BLaER1 treated with 17β-estradiol and CSF1 and Interleukin-3, amounts not matched to agents 10 nM and 100 nM (cell line): ENCODE results near the gene TP53I11.

Experiments used
- H3K27ac ChIP-seq, 11 experiments: shearing (Covaris generic); formaldehyde crosslinking; 2 replicates each; pipeline ENCODE4 v1.8.1; 2022
- H3K27me3 ChIP-seq, 11 experiments: shearing (Covaris generic); formaldehyde crosslinking; 2 replicates each; pipeline ENCODE4 v1.8.1; 2022
- H3K36me3 ChIP-seq, 11 experiments: shearing (Covaris generic); formaldehyde crosslinking; 2 replicates each; pipeline ENCODE4 v1.8.1; 2022
- H3K4me1 ChIP-seq, 10 experiments: shearing (Covaris generic); formaldehyde crosslinking; 2 replicates each; pipeline ENCODE4 v1.8.1; 2022
- H3K4me2 ChIP-seq, 11 experiments: shearing (Covaris generic); formaldehyde crosslinking; 2 replicates each; pipeline ENCODE4 v1.8.1; 2022
- H3K4me3 ChIP-seq, 10 experiments: shearing (Covaris generic); formaldehyde crosslinking; 2 replicates each; pipeline ENCODE4 v1.8.1; 2022
- H3K9ac ChIP-seq, 11 experiments: shearing (Covaris generic); formaldehyde crosslinking; 2 replicates each; pipeline ENCODE4 v1.8.1; 2022
- H3K9me3 ChIP-seq, 11 experiments: shearing (Covaris generic); formaldehyde crosslinking; replicated peaks in 1 of 11; 2 replicates each; pipeline ENCODE4 v1.8.1; 2022
- H4K20me1 ChIP-seq, 11 experiments: shearing (Covaris generic); formaldehyde crosslinking; 2 replicates each; pipeline ENCODE4 v1.8.1; 2022
- Cebpa-rat ChIP-seq, 11 experiments: shearing (Covaris generic); IDR thresholded peaks; 2 replicates each; pipeline ENCODE4 v1.8.1; 2022

Gene TP53I11, protein sequence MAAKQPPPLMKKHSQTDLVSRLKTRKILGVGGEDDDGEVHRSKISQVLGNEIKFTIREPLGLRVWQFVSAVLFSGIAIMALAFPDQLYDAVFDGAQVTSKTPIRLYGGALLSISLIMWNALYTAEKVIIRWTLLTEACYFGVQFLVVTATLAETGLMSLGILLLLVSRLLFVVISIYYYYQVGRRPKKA

DNA sequence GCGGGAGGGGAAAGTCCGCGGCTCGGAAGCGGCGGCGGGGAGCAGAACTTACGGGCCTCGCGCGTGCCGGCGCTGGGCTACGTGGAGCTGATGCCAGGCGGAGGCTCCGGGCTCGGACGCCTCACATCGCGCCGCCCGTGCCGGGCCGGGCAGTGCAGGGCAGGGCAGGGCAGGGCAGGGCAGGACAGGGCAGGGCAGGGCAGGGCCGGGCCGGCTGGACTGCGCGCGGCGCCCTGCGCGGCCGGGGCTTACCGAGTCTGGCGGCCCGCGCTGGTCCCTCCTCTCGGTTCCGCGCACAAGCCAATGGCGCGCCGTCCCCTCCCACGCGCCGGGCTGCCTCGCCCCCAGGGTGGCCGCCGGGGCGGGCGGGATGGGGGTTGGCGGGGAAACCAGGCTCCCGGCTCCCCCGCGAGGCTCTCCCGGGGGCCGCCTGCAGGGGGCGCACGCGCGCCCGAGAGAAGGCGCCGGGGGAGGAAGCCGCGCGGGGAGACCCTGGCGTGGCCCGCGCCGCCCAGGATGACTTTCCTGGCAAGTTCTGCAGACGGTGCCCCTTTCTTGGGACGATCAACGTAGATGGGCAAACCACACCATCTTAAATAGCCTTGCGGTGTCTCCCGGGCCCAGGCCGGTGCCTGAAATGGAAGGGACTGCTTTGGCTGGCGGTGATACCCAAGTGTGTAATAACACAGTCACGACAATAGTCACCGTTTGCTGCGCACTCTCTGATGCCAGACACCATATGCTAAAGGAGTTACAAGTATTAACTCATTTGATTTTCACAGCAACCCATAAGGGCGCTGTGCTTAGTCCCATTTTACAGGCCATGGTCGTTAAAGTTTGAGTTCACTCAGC, at the start of gene TP53I11:
TP53I11 (minus strand) TSS at position 259 of the 852 bp plus-strand sequence. CDS start 12,548 bp downstream, outside the sequence.
- Histone ChIP-seq H3K9ac (peak within 1 kb of the TSS; percentile 93 to 100 (median 98)), H3K27me3 (no peaks in the 10 kb centered on the region), H3K4me2 (peak within 1 kb of the TSS; percentile 86 to 99 (median 97)), H3K4me1 (peaks cover 80 to 84% (median 82%) of the 10 kb centered on the region in 10 experiments), H3K4me3 (peak within 1 kb of the TSS; percentile 95 to 99 (median 98)), H3K27ac (peak within 1 kb of the TSS; percentile 92 to 99 (median 98)), H3K36me3 (peaks cover 0 to 26% (median 2%) of the 10 kb centered on the region in 11 experiments; a peak in 13 of 22 replicates), H4K20me1 (peaks cover 30 to 39% (median 36%) of the 10 kb centered on the region in 11 experiments; a peak in 21 of 22 replicates), H3K9me3 (no peaks in the 10 kb centered on the region)
- TF ChIP-seq Cebpa-rat (IDR thresholded peaks at IDR 0.05), result no peak

DNA sequence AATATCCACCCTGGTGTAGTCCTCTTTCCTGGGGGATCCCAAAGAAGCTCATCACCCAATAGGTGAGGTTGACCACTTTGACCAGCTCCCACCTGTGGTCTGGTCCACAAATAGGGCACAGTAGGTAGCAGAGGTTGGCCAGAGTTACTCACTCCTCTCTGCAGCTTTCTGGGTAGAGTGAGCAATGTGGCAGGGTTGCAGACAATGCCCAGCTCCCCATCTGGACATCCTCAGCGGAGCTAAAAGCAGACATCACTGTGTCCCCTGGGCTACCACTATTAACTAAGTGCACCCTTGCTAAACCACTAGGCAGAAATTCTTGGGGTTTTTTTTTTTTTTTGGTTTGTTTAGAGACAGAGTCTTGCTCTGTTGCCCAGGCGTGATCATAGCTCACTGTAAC, 48.4 kb upstream of the TP53I11 start:
- Histone ChIP-seq H3K4me3 (no peak overlapping the region), H3K27me3 (no peaks in the 10 kb centered on the region), H3K9ac (no peak overlapping the region), H3K9me3 (no peaks in the 10 kb centered on the region; a peak in 2 of 22 replicates), H3K27ac (no peak overlapping the region), H3K4me2 (peak overlapping the region in 7 of 11 experiments; percentile 8 to 55 (median 33); a peak in 11 of 22 replicates), H4K20me1 (no peaks in the 10 kb centered on the region), H3K4me1 (peaks cover 0 to 27% (median 19%) of the 10 kb centered on the region in 10 experiments; a peak in 12 of 20 replicates), H3K36me3 (no peaks in the 10 kb centered on the region)
- TF ChIP-seq Cebpa-rat (IDR thresholded peaks at IDR 0.05), result no peak

DNA sequence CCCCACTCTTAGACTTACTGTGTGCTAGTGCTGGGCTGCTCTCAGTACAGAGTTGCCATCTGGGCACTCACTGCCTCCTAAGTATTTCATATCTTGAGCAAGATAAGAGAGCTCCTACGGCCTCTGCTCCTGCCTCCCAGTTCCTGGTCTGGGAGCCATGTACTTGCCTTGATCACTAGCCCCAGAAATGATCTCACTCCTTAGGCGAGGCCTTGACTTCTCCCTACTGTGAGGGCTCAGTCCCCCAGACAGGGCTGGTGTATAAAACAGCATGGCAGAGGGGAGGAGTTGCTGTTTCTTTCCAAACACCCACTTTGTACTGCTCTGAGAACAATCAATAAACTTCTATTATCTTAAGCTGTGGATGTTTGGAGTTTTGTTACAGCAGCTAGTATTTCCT, 47.4 kb upstream of the TP53I11 start:
- no peaks in the 10 kb centered on the region for H4K20me1 ChIP-seq
- H3K27ac ChIP-seq, result no peak overlapping the region
- no peak overlapping the region for H3K4me3 ChIP-seq
- TF ChIP-seq Cebpa-rat (IDR thresholded peaks at IDR 0.05), result no peak
- H3K9me3 ChIP-seq, result no peaks in the 10 kb centered on the region; a peak in 2 of 22 replicates
- H3K36me3 ChIP-seq, result no peaks in the 10 kb centered on the region
- H3K4me2 ChIP-seq, result peak overlapping the region in 7 of 11 experiments; percentile 22 to 55 (median 33); a peak in 12 of 22 replicates
- no peak overlapping the region for H3K9ac ChIP-seq
- peaks cover 0 to 27% (median 19%) of the 10 kb centered on the region in 10 experiments; a peak in 12 of 20 replicates for H3K4me1 ChIP-seq
- no peaks in the 10 kb centered on the region for H3K27me3 ChIP-seq

DNA sequence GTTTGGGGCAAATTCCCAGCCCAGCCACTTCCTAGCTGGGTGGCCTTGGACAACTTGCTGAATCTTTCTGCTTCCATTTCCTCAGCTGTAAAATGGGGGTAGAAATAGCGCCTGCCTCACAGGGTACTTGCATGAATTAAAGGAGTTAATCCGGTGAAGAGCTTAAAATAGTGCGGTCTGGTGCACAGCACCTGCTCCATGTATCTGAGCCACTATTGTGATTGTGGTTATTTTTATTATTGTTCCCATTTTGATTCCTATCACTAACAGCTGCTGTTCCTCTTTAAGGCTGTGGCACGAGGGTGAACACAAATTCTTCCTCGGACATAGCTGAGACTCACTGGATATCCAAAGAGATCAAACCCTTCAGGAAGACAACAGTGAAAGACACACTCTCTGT, 46.9 kb upstream of the TP53I11 start:
- H3K9ac ChIP-seq, result no peak overlapping the region
- H3K27ac ChIP-seq, result no peak overlapping the region
- H3K36me3 ChIP-seq, result no peaks in the 10 kb centered on the region
- H3K4me3 ChIP-seq, result no peak overlapping the region
- H4K20me1 ChIP-seq, result no peaks in the 10 kb centered on the region
- no peak for TF ChIP-seq Cebpa-rat (IDR thresholded peaks at IDR 0.05)
- H3K4me1 ChIP-seq, result peaks cover 0 to 32% (median 19%) of the 10 kb centered on the region in 10 experiments; a peak in 12 of 20 replicates
- peak overlapping the region in 8 of 11 experiments; percentile 5 to 55 (median 32); a peak in 10 of 22 replicates for H3K4me2 ChIP-seq
- no peaks in the 10 kb centered on the region; a peak in 2 of 22 replicates for H3K9me3 ChIP-seq
- no peaks in the 10 kb centered on the region for H3K27me3 ChIP-seq

DNA sequence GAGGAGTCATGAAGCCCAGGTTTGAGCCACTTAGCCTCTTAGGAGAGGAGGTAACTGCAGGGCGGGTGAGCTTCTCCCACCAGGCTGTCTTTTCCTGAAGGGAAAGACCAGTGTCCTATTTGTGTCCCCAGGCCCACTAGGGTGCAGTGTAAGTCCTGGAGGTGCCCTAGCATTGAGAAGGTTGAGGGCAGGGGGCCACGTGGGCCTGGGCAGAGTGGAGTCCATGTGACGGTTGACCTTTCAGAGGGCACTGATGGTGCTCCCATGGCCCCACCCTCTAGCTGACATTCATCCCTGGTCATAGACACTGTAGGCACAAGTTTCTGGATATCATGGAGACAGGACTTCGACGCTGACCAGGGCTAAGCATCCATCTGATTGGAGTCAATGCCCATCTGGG, 44.1 kb upstream of the TP53I11 start:
- no peaks in the 10 kb centered on the region for H4K20me1 ChIP-seq

DNA sequence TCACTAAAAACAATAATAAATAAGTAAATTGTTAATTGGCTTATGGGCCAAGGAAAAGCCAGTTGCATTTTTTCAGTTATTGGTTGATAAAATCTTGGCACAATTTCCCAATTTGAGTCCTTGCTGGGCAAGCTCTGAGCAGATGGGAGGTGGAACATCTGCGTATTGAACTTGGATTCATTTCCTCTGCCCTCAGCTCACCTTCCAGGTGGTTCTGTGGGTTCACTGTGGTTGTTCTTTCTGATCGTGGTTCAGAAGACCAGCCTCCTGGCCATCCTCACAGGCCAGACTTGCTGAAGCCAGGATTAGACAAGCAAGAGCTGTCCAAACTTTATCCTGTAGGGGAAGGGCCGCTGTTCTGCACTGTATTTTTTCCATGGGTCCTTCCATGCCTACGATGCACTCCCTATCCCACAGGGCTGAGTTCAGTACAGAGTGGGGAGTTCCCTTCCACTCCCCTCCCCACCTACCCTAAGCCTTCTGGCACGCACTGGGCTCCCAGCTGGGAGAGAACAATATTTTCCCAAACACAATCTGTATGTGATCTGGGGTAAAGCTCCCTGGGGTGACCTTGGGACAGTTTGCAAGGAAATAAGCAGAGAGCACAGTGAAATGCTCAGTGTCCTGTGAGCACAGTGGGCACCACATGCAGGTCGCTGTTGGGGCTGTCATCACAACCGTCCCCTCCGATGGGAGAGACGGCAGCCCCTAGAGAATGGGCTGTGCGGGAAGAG, 43.5 kb upstream of the TP53I11 start:
- H3K27me3 ChIP-seq, result no peaks in the 10 kb centered on the region
- H3K4me3 ChIP-seq, result no peak overlapping the region
- peaks cover 0 to 48% (median 31%) of the 10 kb centered on the region in 10 experiments; a peak in 14 of 20 replicates for H3K4me1 ChIP-seq
- no peak overlapping the region for H3K9ac ChIP-seq
- no peaks in the 10 kb centered on the region for H3K9me3 ChIP-seq
- H3K4me2 ChIP-seq, result peak overlapping the region in 2 of 11 experiments; percentile 8 to 13; a peak in 1 of 22 replicates
- TF ChIP-seq Cebpa-rat (IDR thresholded peaks at IDR 0.05), result no peak
- H4K20me1 ChIP-seq, result no peaks in the 10 kb centered on the region
- H3K27ac ChIP-seq, result no peak overlapping the region
- no peaks in the 10 kb centered on the region for H3K36me3 ChIP-seq

More for the DNA sequence above, 44.1 kb upstream of the TP53I11 start:
- peaks cover 0 to 47% (median 31%) of the 10 kb centered on the region in 10 experiments; a peak in 14 of 20 replicates for H3K4me1 ChIP-seq
- no peaks in the 10 kb centered on the region for H3K27me3 ChIP-seq
- no peak overlapping the region for H3K4me3 ChIP-seq
- TF ChIP-seq Cebpa-rat (IDR thresholded peaks at IDR 0.05), result no peak
- H3K36me3 ChIP-seq, result no peaks in the 10 kb centered on the region
- no peak overlapping the region for H3K27ac ChIP-seq
- no peaks in the 10 kb centered on the region for H3K9me3 ChIP-seq
- no peak overlapping the region for H3K9ac ChIP-seq
- no peak overlapping the region for H3K4me2 ChIP-seq

DNA sequence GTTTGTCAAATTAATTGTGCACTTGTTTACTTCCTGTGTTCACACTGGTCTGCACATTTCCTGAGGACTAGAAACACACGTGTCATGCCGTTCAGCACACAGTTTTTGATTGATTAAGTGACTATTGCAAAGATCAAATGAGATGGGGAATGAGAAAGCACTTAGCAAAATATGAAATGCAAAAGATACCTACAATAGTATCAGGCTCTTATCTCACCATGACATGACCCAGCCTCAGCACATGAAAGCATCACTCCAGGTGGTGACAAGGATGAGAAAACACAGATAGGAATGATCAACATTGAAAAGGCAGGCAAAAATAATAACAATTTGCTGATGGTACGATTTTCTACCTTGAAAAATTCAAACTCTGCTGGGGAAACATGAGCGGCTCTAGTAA, 42.1 kb upstream of the TP53I11 start:
- Histone ChIP-seq H3K4me2 (peak overlapping the region in 3 of 11 experiments; percentile 1 to 20 (median 8); a peak in 1 of 22 replicates), H3K36me3 (no peaks in the 10 kb centered on the region), H3K27me3 (no peaks in the 10 kb centered on the region), H4K20me1 (no peaks in the 10 kb centered on the region), H3K4me3 (no peak overlapping the region), H3K4me1 (peaks cover 6 to 35% (median 19%) of the 10 kb centered on the region in 10 experiments; a peak in 15 of 20 replicates), H3K9ac (no peak overlapping the region), H3K9me3 (no peaks in the 10 kb centered on the region), H3K27ac (no peak overlapping the region)
- TF ChIP-seq Cebpa-rat (IDR thresholded peaks at IDR 0.05), result no peak

DNA sequence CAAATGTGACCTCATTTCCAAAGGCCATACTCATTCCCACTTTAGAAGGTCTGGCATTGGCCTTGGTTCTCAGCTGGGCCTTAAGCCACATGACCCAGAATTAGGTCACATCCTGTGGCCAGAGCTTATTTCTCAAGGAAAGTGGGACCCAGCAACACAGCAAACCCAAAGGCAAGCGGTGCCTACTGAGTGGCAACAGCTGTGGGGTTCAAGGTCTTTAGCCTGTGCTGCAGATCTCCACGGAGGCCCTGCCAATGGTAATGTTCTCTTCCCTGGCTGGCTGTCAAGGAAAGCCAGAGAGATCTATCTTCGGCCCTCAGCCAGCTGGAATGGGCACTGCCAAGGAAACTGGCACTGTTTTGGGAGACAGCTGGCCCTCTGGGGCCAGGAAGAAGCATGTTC, 41.5 kb upstream of the TP53I11 start:
- H3K9me3 ChIP-seq, result no peaks in the 10 kb centered on the region
- no peak for TF ChIP-seq Cebpa-rat (IDR thresholded peaks at IDR 0.05)
- H3K4me3 ChIP-seq, result no peak overlapping the region
- H3K27me3 ChIP-seq, result no peaks in the 10 kb centered on the region
- H3K4me2 ChIP-seq, result peak overlapping the region in 4 of 11 experiments; percentile 0 to 20 (median 4); a peak in 2 of 22 replicates
- no peaks in the 10 kb centered on the region for H4K20me1 ChIP-seq
- H3K36me3 ChIP-seq, result no peaks in the 10 kb centered on the region
- peaks cover 6 to 32% (median 17%) of the 10 kb centered on the region in 10 experiments; a peak in 17 of 20 replicates for H3K4me1 ChIP-seq
- H3K27ac ChIP-seq, result no peak overlapping the region
- H3K9ac ChIP-seq, result no peak overlapping the region
